HG02973 (cell line): Measurements from ENCODE around the gene APOL2.
"Not testable (repeated sequence)": the region's sequence is repeated elsewhere in the genome, so short reads cannot be mapped to it uniquely, and the experiment has no call there.

Experiments
- ATAC-seq: cut with Tn5 transposase; IDR thresholded peaks from one replicate; pipeline ENCODE4 v1.9.1; 2021; ENCODE audit warnings: moderate library complexity; ENCODE audit not compliant: unreplicated experiment

The APOL2 gene

DNA sequence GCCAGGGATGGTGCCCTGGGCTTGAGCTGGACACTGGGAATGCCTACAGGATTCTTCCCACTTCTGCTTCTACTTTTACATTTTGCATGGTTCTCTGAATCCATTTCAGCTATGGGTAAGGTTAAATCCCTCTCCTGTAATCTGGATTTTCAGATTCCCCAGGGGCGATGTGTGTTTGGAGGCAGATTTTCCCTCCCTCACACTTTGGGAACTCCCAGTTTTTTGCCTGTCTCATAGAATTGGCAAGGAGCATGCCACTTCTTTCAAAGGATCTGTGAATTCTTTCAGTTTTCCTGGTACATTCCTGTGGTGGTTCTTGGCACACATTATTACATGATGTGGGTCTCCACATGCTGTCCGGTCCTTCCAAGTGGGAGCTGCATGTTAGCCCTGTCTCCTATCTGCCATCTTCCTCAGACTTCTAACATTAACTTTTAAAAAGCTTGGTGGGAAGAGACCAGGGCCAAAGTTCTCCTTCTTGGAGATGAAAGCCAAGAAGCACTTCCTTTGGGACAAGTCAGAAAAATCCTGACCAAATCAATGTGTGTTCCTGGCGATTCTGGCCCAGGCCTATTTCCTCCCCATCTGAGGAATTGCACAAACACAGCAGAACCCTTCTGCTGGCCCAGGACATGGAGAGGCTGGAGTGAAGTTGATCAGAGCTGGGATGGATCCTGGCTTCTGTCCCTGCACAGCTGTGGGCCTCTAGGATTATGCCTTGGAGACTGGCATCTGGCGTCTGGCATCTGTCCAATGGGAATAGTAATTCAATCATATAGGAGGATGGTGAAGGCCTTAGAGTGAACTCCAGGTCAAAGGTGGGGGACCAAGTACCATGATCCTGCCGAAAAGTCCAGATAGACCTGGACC is 5.4 kb upstream of the APOL2 start:
- no peak for ATAC-seq

DNA sequence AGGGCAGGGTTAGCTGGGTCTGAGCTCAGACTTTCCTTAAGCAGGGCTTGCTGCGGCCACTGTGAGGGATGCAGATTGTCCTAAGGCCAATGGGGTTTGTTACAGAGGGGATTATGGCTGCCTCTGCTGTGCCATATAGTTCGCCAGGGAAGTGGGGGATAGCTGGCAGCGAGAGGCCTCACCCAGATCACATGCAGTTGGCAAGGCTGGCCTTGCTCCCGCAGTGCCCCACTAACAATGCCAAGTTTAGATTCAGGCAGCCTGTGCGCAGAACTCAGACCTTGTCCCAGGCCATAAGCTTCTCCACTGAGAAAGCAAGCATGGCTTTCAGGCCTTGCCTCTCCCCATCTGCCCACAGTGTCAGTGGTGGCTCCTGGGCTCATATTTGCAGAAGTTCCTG is 4.7 kb upstream of the APOL2 start:
- ATAC-seq, result no peak

DNA sequence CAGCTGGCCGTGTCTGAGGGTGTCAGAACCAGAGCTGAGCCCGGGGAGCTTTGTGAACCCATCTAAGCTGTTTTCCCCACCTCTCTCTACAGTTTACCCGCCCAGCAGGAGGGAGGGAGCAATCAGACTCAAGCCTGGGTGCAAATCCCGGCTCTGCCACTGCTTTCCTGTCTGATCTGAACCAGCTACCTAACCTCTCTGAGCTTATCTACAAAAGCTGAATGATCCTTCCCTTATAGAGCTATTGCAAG is 252 bp downstream of the APOL2 start:
- peak; percentile 2 for ATAC-seq

DNA sequence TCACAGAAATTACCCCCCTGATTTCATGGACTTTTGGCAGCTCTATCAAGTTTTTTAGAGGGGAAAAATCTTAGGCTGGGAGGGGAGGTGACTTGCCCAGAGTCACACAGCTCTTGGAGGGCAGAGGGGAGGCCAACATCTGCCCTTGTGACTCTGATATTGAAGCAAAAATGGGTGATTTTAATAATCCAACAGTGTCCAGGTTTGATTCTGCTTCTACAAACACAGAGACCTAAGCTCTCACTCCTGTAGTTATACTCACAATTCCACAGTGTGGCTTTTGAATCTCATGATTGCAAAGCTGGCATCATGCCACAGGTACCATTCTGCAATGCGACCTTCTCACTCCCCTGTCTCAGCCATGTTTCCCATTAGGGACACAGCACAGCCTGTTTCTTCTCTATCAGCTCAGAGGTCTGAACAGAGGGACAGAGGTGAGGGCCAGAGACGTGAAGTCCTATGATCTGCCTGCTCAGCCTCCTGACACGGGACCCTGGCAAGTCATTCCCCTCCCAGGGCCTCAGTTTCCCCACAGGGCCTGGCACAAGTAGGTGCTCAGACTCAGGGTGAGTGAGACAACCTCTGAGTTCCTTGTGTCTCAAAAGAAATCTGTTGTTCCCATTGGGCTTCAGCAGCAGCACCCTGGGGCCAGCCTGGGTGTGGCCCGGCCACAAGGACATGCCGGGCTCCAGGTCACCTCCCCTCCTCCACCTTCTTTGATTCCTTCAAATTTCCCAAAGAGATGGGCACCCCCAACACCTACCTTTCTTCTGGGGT is 766 bp downstream of the APOL2 start:
- ATAC-seq, result no peak

DNA sequence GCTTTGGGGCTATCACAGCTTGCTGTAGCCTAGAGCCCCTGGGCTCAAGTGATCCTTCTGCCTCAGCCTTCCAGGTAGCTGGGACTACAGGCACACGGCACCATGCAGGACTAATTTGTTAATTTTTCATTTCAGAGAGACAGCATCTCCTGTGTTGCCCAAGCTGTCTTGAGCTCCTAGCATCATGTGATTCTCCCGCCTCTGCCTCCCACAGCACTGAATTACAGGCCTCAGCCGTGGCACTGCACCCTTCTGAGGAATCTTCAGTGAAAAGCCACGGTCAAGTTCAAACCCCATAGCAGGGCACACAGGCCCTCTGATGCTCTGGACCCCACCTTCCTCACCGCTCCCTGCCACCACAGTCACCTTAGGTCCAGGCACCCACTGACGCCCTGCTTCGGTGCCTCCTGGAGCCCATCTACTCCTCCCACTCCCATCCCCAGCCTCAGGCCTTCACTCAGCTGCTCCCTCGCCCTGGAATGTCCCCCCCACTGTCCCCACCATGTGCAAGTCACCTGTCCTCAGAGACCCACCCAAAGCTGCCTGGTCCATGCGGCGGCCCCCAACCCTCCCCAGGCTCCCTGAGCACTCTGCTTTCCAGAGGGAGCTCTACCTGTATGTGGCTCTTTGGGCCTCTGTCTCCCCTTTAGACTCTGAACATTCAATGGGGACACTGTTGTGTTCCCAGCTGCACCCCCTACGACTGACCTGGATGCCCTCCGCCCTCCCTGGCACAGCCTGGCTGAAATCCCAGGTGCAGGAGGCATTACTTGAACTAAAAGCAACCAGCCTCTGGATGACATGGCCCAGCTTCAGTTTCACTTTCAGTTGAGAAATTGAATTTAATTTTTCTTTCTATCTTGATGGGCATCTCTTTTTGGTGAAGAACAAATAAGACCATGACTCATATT is 1.6 kb downstream of the APOL2 start:
- ATAC-seq, result no peak

DNA sequence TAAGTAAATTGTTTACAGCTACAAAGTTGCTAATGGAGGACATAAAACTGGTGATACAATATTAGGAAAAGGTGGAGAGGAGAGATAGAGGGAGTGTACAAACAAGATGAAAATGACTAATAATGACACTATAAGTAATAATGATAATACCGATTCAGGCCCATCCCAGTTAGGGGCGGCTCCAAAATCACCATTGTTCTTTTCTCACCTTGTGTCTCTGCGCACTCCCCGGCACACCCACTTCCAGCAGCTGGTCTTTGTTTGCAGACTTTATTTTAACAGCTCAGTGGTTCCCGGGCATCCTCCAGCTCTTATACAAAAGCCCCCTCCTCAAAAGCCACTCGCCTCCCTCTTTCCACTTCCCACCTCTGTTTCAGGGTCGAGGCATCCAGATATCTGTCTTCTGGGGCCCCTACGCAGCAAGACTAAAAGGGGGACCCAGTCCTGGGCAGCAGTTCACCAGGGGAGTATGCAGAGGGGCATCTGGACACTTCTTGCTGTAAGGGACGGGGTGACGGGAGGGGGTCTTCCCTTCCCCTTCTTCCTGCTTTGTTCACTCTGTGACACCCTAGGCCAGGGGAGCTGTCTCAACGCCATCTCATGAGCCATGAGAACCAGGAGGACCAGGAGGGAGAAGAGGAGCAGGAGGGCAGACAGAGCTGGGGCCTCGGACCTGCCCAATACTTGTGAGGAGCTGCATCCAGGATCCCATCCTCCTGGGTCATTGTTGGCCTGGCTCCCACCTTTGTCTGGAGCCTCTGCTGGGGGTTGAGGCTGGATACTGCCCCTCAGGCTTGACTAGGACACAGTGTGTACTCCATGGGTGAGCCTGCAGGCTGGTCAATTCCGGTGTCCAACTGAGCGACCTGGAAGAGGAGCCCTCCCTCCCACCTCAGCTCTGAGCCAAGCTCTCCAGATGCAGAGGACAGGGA is 2.7 kb downstream of the APOL2 start:
- ATAC-seq, result no peak

DNA sequence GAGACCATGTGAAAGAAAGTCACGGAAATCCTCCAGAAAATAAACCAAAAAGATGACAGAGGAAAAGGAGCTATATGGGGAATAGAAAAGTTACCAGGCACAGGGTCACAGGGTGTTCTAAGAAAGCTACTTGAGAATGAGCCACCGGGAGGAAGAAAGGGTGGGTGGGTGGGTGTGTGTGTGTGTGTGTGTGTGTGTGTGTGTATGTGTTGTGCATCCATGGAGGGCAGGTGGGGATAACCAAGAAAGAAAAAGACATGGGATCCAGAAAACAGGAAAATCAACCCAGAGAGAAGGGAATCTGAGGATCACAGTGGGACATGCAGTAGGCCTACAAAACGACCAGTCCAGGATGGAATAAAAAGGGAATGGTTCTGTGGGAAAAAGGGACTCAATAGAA is 3.7 kb downstream of the APOL2 start:
- ATAC-seq, result no peak

DNA sequence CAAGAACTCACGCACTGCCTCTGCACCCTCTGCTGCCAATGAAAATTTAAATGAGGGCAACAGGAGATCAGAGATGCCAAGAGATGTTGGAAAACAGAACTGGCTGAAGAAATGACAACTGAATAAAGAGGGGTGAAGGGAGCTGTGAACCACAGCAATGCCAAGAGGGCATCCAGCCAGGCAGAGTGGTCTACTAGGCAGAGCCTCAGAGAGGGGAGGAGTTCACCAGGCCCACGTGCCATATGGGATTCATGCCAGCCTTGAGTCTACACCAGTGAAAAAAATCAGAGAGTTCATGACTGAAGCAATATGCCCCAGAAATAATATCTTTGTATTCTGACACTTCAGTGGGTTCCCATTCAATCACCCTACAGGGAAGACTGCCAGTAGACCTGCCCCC is 4.4 kb downstream of the APOL2 start:
- no peak for ATAC-seq

DNA sequence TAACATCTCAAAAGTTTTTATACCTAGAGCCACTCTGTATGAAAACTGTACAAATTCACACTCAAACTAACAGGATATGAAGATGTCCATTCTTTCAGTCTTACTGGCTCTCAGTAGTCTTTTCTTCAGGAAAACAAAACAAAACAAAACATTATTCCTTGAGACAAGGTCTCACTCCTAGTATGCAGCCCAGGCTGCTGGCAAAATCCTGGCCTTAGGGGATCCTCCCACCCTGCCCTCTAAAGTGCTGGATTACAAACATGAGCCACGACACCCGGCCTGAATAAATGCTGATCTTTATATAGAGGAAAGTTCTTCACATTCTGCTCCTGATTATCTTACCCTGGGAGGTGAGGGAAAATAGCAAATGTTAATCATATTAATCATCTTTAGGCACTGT is 5.1 kb downstream of the APOL2 start:
- no peak for ATAC-seq

DNA sequence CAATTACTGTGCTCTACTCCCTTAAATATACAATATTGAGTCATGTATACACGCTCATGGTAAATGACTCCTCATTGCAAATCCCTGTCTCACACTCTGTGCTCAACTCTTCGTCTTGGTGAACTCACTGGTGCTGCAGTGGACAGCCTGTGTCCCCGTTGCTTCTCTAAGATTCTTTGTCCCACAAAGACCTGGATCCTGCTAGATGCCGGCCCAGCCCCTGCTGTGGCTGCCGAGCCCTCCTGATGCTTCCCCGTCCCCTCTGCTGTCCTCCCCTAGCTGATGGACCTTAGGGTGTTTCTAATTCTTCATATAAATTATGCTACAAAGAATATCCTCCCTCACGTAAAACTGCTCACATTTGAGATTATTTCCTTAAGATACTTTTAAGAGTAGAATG is 5.5 kb downstream of the APOL2 start:
- ATAC-seq, result no peak

DNA sequence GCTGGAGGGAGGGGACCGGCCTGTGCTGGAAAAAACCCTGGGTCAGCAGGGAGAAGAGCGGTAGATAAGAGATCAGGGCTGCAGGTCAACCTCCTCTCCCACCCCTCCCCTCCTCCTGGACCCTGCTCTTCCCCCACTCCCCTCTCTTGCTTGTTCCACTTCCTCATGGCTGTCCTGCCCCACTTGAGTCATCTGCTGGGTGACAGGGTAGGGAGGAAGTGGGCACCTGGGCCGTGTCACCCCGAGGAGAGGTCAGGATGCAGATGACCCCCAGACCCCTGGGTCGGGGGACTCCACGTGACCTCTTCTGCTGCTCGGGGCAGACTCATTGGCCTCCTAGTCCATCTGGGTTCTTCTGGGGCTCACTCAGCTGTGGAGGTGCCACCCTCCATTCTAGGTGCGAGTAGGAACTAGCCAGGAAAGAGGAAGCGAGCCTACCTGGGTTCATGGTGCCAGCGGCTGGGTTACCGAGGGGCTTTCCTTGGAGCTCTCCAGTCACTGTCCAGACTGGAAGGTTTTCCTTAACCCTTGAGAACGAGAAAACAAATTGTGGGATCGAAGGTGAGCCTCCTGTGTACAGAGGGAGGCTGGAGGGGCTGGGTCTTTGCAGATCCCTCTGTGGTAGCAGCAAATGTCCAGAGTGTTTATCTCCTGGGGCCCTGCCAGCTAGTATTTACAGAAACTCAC is 6.5 kb downstream of the APOL2 start:
- no peak for ATAC-seq

DNA sequence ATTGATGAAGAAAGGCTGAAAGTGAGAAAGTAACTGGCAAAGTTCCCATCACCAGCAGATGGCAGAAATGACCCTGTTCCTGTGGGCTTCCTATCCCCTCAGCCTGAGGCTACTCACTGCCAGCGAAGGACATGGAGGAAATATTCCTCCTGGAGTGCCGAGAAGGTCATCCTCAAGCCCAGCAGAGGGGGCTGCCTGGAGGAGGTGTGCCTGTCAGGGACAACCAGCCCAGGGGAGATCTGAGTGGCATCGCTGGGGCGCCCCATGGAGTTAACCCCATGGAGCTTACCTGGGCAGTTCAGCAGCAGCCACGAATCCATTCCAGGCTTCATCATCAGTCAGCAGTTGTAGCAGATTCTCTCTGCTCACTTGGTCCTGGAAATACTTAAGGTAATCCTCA is 8.3 kb downstream of the APOL2 start:
- ATAC-seq, result not testable (repeated sequence)

DNA sequence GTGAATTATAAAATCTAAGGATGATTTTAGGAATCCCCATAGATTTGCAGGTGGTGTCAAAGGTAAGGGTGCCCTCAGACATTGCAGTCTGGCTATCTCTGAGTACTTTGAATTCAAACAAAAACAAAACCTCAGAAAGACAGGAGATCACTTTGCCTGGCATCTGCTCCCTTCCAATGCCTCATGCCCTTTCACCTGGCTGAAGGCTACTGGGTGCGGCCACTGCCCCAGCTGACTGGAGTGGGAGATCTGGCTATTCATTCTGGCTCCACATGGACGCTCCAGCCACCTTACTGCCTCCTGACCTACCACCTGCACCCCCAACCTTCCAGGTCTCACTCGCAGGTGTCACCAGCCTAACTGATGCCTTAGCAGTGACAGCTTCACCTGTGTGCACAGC is 9.7 kb downstream of the APOL2 start:
- ATAC-seq, result not testable (repeated sequence)

DNA sequence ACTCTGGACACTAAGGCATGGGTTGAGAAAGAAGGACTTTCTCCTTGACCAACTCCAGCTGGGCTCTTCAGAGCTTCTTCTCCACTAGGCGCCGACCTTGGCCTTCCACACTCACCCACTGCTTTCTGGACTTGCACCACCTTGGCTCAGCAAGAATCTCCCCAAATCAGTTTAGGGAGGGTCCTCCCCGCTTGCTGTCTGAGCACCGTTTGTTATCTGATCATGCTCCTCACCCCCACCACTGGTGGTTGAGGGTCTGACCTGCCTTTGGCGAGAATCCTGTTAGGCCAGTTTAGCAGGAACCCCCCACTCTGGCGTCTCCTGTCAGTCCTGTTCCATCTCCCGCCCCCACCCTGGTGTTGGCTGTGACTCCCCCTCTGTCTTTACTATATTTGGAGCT is 10.4 kb downstream of the APOL2 start:
- ATAC-seq, result no peak

DNA sequence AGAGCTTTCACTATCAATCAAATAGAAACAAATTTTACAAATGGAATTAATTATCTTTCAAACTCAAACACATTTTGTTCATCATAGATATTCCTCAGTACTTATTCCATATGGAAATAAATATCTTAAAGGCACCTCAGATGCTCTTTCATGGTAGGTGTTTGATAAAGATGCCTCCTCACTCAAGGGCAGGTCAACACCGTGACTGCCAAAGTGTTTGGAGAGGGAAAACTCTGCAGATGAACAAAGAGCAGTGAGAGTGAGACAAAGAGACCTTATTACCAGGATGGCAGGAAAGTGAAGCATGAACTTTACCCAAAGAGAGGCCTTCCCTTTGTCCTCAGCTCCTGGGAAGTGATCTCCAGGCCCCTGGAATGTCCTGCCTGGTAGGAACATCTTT is 11.0 kb downstream of the APOL2 start:
- not testable (repeated sequence) for ATAC-seq

DNA sequence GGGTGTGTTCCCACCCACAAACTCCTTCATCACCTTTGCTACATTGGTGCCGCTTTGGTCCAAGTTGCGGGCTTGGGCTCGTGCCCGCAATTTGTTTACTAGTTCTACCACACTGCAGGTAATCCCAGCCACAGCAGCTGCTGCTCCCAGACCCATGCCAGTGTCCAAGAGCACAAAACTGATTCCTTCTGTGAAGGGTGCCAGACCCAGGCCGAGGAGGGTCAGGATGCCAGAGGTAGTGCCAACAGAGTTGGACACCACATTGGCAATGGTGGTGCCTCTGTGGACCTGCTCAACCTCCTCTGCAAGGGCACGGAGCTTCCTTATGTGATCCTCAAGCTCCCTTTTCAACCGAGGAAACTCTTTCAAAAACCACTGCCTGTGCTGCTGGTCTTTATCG is 11.5 kb downstream of the APOL2 start:
- no peak for ATAC-seq

DNA sequence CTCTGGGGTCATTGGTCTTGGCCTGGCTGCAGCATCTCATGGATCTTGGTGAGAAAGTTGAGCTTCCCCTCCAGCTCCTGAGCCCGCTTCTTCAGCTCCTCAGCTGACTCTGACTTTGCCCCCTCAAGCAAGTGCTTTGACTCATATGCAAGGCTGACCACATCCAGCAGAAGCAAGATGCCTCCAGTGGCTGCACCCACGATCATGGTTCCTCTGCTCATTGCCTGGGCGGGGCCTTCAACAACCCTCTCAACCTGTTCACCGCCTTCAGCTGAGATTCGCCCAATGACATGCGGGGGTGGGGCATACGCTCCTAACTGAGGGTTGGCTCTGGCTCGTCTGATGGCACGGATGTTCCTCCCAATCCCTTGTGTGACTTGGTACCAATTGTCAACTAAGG is 11.9 kb downstream of the APOL2 start:
- no peak for ATAC-seq

DNA sequence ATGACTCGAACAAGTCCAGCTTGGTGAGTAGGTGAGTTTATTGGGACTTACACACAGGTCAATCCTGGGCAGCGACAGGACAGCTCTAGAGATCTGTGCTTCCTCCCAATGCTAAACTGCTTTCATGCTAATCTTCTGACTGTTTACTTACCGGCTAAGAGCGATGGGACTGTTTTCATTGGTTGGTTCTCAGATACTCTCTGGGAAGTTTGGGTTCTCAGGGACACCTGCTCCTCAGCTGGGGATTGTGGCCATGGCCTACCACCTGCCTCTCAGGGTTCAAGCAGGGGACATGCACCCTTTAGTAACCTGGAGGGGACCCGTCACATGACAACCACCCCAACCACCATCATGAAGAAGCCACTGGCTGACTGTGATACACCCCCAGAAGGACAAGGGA is 13.1 kb downstream of the APOL2 start:
- ATAC-seq, result no peak

DNA sequence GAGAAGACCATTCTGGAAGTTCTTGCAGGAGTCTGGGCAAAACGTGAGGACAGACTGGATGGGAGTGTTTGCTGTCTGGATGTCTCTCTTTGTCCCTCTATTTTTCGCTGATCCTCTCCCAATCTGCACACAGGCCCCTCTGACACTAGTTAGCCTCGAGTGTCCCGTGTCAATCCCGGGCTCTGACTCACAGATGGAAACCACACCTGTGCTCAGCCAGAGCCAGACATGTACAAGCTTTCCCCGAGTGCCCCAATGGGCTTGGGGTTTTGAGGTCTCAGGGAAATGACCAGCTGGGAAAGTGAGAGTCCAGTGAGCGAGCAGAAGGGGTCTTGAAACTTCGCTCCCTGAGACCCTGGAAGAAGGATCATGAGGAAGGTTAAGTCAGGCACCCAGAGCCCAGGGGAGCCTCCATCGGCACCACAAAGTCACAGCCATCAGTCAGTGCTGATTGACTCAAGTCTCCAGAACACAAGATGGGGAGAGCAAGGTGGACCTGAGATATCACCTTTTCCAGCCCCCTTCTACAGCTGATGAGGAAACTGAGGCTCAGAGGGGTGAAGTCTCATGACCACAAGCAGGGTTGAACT is 13.9 kb downstream of the APOL2 start:
- no peak for ATAC-seq

DNA sequence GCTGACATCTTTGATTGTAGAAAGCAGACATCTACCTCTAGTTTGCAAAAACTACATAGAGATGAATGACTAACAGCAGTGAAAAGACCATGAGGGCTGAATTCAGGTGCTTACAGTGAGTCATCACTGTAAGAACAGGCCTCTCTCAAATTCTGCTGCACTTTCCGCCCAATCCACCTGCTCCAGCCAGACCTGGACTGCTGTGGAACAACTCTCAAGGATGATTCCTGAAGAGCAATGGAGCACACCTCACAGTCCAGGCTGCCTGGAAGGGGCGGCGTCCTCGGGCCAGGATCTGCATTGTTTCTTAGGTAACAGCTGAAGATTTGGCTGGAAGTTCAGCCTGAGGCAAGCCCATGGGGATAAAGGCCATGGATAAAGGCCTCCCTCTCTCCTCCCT is 15.1 kb downstream of the APOL2 start:
- no peak for ATAC-seq
